ENCODE data around the gene LY6G6C. TPM values are rescaled to one million over a fixed set of nuclear protein-coding genes. Genes with fewer than 3 reads are reported as not detected.

Gene LY6G6C
- total RNA-seq, 1 experiment from 2014 or later = 2.1 TPM

- Histone ChIP-seq H3K79me2 (ENCODE audit: low read depth) (no peaks in the 10 kb centered on the region), H3K9me2 (ENCODE audit: insufficient read depth) (no peaks in the 10 kb centered on the region), H3K4me2 (no peak overlapping the region), H3K27me3 (ENCODE audit: insufficient read depth, low read depth) (no peaks in the 10 kb centered on the region), H3K9me3 (ENCODE audit: insufficient read depth, low read depth) (no peaks in the 10 kb centered on the region), H3K36me3 (ENCODE audit: low read depth) (no peaks in the 10 kb centered on the region), H4K20me1 (ENCODE audit: insufficient read depth) (no peaks in the 10 kb centered on the region), H3F3A (ENCODE audit: insufficient read depth, low read depth) (peaks cover 20% of the 10 kb centered on the region; the same call in 1 of the 2 replicates), H3K4me1 (replicated peaks; ENCODE audit: insufficient read depth) (0 out of 2 replicates have a peak, but pooled peaks cover 3% of the 10 kb centered on the region), H3K27ac (no peak overlapping the region), H3K4me3 (no peak overlapping the region), H2AFZ (no peak overlapping the region)
- ChIA-PET POLR2A (ENCODE audit: unreplicated experiment) (interaction anchor here (0.6 to 1.2 kb wide), 2 partner anchors 33 to 422 kb away, joined by 5 to 7 read pairs; partner anchors contain the start of genes CLIC1 and PBX2), CTCF (interaction anchor here (1.9 to 2.2 kb wide), 2 partner anchors 21 to 39 kb away, joined by 10 to 13 read pairs; partner anchors contain the start of gene DDAH2)
- intact Hi-C loops (cut with micrococcal nuclease; ENCODE audit: unreplicated experiment) = loop anchor here (1.0 kb wide), 2 partner anchors 39 to 88 kb away; partner anchors contain the start of gene DDAH2
- no peak for DNase-seq
- BruUV-seq (replicated peaks) = no TSS peak
- TF ChIP-seq, protein P1, sequence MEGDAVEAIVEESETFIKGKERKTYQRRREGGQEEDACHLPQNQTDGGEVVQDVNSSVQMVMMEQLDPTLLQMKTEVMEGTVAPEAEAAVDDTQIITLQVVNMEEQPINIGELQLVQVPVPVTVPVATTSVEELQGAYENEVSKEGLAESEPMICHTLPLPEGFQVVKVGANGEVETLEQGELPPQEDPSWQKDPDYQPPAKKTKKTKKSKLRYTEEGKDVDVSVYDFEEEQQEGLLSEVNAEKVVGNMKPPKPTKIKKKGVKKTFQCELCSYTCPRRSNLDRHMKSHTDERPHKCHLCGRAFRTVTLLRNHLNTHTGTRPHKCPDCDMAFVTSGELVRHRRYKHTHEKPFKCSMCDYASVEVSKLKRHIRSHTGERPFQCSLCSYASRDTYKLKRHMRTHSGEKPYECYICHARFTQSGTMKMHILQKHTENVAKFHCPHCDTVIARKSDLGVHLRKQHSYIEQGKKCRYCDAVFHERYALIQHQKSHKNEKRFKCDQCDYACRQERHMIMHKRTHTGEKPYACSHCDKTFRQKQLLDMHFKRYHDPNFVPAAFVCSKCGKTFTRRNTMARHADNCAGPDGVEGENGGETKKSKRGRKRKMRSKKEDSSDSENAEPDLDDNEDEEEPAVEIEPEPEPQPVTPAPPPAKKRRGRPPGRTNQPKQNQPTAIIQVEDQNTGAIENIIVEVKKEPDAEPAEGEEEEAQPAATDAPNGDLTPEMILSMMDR (conservative IDR thresholded peaks at IDR 0.05) = no peak
- no peak for TF ChIP-seq EZH2 (IDR thresholded peaks at IDR 0.05; ENCODE audit: low read depth)
Measured at GRCh38 chr6:31768363-31769257, 47.1 kb upstream of the LY6G6C start.

GRCh38 chr6:31767096-31767645 is 45.6 kb upstream of the LY6G6C start:
- Histone ChIP-seq H3K4me1 (replicated peaks; ENCODE audit: insufficient read depth) (peaks cover 8% of the 10 kb centered on the region; the same call in 1 of the 2 replicates), H3K4me2 (no peak overlapping the region), H4K20me1 (ENCODE audit: insufficient read depth) (no peaks in the 10 kb centered on the region), H3K36me3 (ENCODE audit: low read depth) (no peaks in the 10 kb centered on the region), H3K27ac (no peak overlapping the region), H3K9me3 (ENCODE audit: insufficient read depth, low read depth) (no peaks in the 10 kb centered on the region), H3K9me2 (ENCODE audit: insufficient read depth) (no peaks in the 10 kb centered on the region), H3K79me2 (ENCODE audit: low read depth) (no peaks in the 10 kb centered on the region), H2AFZ (no peak overlapping the region), H3K27me3 (ENCODE audit: insufficient read depth, low read depth) (no peaks in the 10 kb centered on the region), H3F3A (ENCODE audit: insufficient read depth, low read depth) (peaks cover 14% of the 10 kb centered on the region; the same call in 1 of the 2 replicates), H3K4me3 (no peak overlapping the region)
- TF ChIP-seq, protein P1 (conservative IDR thresholded peaks at IDR 0.05) = no peak
- no peak for TF ChIP-seq EZH2 (IDR thresholded peaks at IDR 0.05; ENCODE audit: low read depth)
- BruUV-seq (replicated peaks) = no TSS peak
- no peak for DNase-seq
- intact Hi-C loops (cut with micrococcal nuclease; ENCODE audit: unreplicated experiment) = no loop called here
- ChIA-PET CTCF (no interaction called here), POLR2A (ENCODE audit: unreplicated experiment) (no interaction called here)

DNA sequence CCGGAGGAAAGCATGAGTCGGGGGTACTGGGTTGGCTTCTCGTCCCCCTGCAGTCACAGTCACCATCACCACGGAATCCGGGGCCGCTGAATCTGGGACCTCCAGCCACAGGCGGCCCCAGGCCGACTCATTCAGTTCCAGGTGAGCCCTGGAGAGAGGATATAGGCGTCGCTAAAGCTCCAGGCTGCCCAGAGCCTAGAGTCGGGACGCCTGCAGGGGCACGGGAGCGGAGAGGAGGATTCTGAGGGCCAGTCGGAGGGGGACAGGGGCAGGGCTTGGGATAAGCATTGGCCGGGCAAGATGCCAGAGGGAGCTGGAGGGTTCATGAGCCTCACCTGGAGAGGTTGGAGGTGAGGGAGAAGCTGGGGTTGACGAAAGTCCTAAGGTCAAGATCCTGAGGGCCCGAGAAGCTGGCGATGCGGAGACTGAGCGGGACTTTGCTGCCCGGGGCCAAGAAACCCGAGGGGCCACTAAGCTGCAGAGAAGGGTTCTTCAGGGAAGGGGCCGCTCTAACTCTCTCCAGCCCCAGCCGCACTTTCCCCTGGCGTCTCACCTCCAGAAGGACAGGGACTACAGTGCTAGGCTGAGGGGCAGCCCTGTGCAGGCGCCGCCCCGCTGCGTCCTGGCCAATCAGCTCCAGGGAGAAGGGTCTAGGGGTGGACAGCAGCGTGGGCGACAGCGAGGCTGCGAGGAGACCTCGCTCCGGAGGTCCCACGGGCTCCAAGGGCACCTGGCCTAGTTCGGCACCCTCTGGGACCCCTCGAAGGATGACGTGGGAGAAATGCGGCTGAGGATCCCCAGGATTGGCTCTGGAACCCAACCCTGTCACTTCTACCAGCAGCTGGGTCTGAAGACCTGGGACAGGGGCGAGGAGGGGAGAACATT is 44.6 kb upstream of the LY6G6C start:
- no peaks in the 10 kb centered on the region for H4K20me1 ChIP-seq (ENCODE audit: insufficient read depth)
- intact Hi-C loops (cut with micrococcal nuclease; ENCODE audit: unreplicated experiment) = no loop called here
- H3K36me3 ChIP-seq (ENCODE audit: low read depth) = no peaks in the 10 kb centered on the region
- no peaks in the 10 kb centered on the region for H3K9me3 ChIP-seq (ENCODE audit: insufficient read depth, low read depth)
- no peaks in the 10 kb centered on the region for H3K79me2 ChIP-seq (ENCODE audit: low read depth)
- no peak overlapping the region for H3K27ac ChIP-seq
- no peak for DNase-seq
- no peak overlapping the region for H2AFZ ChIP-seq
- BruUV-seq (replicated peaks) = no TSS peak
- H3F3A ChIP-seq (ENCODE audit: insufficient read depth, low read depth) = peaks cover 12% of the 10 kb centered on the region; the same call in 1 of the 2 replicates
- POLR2A ChIA-PET (ENCODE audit: unreplicated experiment) = interaction anchor here (0.5 kb wide), 1 partner anchor 28 kb away, joined by 5 read pairs; no protein-coding TSS in a partner anchor
- H3K27me3 ChIP-seq (ENCODE audit: insufficient read depth, low read depth) = no peaks in the 10 kb centered on the region
- no peak for TF ChIP-seq EZH2 (IDR thresholded peaks at IDR 0.05; ENCODE audit: low read depth)
- TF ChIP-seq, protein P1 (conservative IDR thresholded peaks at IDR 0.05) = no peak
- H3K9me2 ChIP-seq (ENCODE audit: insufficient read depth) = no peaks in the 10 kb centered on the region
- no peak overlapping the region for H3K4me2 ChIP-seq
- no peak overlapping the region for H3K4me3 ChIP-seq
- H3K4me1 ChIP-seq (replicated peaks; ENCODE audit: insufficient read depth) = peaks cover 8% of the 10 kb centered on the region; the same call in 1 of the 2 replicates
- CTCF ChIA-PET = interaction anchor here (0.5 to 1.0 kb wide), 2 partner anchors 27 to 28 kb away, joined by 3 to 4 read pairs; no protein-coding TSS in a partner anchor

Measured in PC-9 (cell line).